NCI-H446 treated with DMSO at 0.1 percent for 48 hours (cell line): Measurements from ENCODE around the gene OR6V1.
"Not testable (repeated sequence)": the region's sequence is repeated elsewhere in the genome, so short reads cannot be mapped to it uniquely, and the experiment has no call there.

Experiments
- DNase-seq: peaks from one replicate; lab custom pipeline; 2025; lab: John Stamatoyannopoulos, UW

Gene OR6V1

GRCh38 chr7:143042790-143043271, 9.3 kb upstream of the OR6V1 start:
- no peak for DNase-seq

- DNase-seq: no peak
Observed at GRCh38 chr7:143043391-143043790, 8.8 kb upstream of the OR6V1 start.

DNA sequence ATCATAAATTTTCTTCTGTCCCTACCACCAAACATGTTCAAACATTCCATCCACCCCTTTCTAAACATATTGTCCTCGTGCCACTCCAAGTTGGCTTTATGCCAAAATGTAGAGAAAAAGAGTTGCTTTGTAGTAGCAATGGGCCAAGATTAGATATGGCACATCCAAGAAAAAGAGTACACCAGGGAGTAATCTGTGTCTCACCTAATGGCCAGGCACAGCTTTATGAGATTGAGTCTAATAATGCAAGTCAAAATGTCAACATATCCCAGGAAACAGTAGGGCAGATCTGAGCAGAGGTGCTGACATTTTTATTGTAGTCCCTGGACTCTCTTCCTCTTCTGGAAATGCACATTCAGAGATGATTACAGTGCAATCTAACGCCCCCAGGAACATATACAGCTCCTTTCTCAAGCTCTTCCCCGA, 5.7 kb upstream of the OR6V1 start:
- no peak for DNase-seq

DNA sequence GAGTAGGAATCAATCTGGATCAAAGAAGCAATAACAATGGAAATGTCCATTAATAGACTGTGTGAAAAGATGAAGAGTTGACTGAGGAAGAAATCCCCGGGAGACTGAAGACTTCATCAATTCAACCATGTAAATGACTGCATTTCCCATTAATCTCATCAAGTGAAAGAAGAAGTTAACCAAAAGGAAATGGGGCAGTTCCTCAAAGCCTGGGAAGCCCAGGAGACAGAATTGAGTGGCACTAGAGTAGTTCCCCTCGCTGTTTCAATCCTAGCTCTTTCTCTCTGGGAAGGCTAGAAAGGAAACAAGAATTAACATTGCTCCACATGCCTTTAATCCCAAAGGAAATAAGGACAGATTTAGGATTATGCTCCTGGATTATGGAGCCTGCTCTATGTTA, 4.8 kb upstream of the OR6V1 start:
- no peak for DNase-seq

- no peak for DNase-seq
Observed at GRCh38 chr7:143048827-143049226, 3.3 kb upstream of the OR6V1 start.

- DNase-seq: no peak
Observed at GRCh38 chr7:143049362-143049761, 2.8 kb upstream of the OR6V1 start.

GRCh38 chr7:143050931-143051330, 1.2 kb upstream of the OR6V1 start:
- no peak for DNase-seq

GRCh38 chr7:143054621-143055020, 2.5 kb downstream of the OR6V1 start:
- DNase-seq: no peak

DNA sequence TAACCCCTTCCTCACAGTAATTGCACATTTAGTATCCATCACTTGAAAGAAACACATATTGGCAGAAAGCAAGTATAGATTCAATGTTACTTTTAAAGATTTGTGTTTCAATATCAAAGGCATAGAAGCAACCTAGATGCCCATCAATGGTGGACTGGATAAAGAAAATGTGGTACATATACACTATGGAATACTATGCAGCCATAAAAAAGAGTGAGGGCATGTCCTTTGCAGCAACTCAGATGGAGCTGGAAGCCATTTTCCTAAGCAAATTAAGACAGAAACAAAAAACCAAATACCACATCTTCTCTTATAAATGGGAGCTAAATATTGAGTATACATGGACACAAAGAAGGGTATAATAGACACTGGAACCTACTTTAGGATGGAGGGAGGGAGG, 3.6 kb downstream of the OR6V1 start:
- DNase-seq: no peak

DNA sequence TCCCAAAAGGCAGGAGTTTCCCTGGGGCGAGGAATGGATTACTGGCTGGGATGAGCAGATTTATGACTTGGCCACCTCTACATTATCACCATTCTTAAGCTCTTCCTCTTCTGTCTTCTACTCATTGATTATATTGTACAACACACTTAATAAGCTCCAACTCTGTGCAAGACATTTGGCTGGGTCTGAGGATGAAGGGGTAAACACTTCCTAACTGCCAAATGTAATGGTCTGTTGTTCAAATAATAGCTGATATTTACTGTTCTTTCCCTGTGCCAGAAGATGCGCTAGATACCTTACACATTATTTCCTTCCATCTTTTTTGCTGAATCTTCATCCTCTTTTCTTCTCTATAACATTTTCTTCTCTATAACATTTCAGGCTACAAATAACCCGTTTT, 11.6 kb downstream of the OR6V1 start:
- DNase-seq: no peak

- no peak for DNase-seq
Observed at GRCh38 chr7:143068446-143068845, 16.3 kb downstream of the OR6V1 start.

DNA sequence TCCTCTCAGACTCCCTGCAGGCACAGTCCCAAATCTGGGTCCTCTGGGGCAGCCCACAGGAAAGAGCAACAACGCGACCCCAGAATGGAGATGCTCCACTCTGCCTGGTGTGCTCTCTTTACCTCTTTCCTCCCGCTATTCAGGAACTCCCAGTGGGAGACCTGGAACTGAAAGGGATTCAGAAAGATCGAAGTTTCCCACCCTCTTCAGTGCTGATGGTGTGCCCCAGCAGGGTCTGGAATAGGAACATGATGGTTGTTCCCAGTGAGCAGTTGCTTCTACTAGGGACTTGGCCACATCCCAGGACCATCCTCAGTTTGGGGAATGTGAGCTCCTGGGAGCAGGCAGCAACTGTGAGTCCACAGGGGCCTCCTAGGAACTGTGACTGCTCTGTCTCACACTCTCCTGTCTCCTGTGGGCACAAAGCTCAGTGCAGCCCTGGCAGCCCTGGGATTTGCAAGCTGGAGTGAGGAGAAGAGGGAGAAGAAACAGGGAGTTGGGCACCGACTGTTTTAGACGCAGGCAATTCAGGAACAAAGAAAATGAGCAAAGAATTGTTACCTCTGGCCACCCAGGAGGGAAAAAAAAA, 17.9 kb downstream of the OR6V1 start:
- DNase-seq: no peak

DNA sequence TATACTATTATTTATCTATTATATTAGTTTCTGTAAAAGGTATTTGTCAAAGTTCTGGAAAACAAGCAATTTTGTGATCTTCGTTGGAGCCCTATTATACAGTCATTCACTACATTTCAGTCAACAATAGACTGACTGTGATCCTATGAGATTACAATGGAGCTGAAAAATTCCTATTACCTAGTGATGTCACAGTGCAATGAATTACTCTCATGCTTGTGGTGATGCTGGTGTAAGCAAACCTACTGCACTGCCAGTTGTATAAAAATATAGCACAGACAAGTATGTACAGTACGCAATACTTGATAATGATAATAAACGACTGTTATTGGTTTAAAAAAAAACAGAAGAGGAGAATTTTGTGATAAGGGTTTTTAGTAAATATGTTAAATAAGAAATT, 21.4 kb downstream of the OR6V1 start:
- no peak for DNase-seq

DNA sequence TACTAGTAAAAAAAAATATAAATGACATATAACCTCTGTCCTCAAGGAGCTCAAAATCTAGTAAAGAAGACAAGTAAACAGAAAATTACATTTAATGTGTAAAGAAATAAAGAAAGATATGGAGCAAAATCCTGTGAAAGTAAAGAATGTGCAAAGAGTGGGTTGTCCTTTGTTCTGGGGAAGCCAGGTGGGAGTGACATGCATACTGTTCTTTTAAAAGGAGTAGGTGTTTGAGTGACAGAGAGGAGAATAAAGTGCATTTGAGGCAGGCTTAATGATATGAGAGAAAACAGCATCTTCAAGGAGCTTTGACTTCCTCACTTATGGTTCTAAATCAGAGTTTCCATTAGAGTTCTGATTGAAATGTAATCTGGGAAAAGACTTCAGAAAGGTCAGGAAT, 22.0 kb downstream of the OR6V1 start:
- no peak for DNase-seq

- DNase-seq: no peak
Observed at GRCh38 chr7:143085109-143085508, 33.0 kb downstream of the OR6V1 start.

DNA sequence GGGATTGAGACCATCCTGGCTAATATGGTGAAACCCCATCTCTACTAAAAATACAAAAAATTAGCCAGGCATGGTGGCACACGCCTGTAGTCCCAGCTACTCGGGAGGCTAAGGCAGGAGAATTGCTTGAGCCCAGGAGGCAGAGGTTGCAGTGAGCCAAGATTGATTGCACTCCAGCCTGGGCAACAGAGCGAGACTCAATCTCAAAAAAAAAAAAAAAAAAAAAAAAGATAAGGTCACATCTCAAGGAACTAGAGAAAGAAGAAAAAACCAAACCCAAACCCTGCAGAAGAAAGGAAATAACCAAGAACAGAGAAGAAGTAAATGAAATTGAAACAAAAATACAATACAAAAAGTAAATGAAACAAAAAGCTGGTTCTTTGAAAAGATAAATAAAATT, 33.5 kb downstream of the OR6V1 start:
- not testable (repeated sequence) for DNase-seq

- not testable (repeated sequence) for DNase-seq
Observed at GRCh38 chr7:143088549-143089231, 36.5 kb downstream of the OR6V1 start.

GRCh38 chr7:143096146-143096545, 44.0 kb downstream of the OR6V1 start:
- no peak for DNase-seq

GRCh38 chr7:143099579-143099978, 47.4 kb downstream of the OR6V1 start:
- DNase-seq: not testable (repeated sequence)
